SU-DHL-6 (cell line): ENCODE results near the gene CCR5AS.

Experiments
- EZH2phosphoT487 ChIP-seq: fragments of 200-600 bp; sonication (generic), shearing (Covaris generic); conservative IDR thresholded peaks from 2 replicates; pipeline ENCODE4 v1.6.1; 2018; ENCODE audit warnings: mild to moderate bottlenecking, antibody characterized with exemption, low read length, moderate library complexity, mixed read lengths
- TF ChIP-seq, protein P1 (sequence below): fragments of 200-600 bp; sonication (generic); IDR thresholded peaks from one replicate; pipeline ENCODE4 v1.5.1; 2017; ENCODE audit warnings: antibody characterized with exemption, mild to moderate bottlenecking, low read length, moderate library complexity; ENCODE audit not compliant: insufficient read depth, poor library complexity, severe bottlenecking

DNA sequence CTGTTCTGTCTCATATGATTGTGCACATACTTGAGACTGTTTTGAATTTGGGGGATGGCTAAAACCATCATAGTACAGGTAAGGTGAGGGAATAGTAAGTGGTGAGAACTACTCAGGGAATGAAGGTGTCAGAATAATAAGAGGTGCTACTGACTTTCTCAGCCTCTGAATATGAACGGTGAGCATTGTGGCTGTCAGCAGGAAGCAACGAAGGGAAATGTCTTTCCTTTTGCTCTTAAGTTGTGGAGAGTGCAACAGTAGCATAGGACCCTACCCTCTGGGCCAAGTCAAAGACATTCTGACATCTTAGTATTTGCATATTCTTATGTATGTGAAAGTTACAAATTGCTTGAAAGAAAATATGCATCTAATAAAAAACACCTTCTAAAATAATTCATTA, 31.1 kb downstream of the CCR5AS start:
- TF ChIP-seq, protein P1, sequence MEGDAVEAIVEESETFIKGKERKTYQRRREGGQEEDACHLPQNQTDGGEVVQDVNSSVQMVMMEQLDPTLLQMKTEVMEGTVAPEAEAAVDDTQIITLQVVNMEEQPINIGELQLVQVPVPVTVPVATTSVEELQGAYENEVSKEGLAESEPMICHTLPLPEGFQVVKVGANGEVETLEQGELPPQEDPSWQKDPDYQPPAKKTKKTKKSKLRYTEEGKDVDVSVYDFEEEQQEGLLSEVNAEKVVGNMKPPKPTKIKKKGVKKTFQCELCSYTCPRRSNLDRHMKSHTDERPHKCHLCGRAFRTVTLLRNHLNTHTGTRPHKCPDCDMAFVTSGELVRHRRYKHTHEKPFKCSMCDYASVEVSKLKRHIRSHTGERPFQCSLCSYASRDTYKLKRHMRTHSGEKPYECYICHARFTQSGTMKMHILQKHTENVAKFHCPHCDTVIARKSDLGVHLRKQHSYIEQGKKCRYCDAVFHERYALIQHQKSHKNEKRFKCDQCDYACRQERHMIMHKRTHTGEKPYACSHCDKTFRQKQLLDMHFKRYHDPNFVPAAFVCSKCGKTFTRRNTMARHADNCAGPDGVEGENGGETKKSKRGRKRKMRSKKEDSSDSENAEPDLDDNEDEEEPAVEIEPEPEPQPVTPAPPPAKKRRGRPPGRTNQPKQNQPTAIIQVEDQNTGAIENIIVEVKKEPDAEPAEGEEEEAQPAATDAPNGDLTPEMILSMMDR: no peak
- no peak for TF ChIP-seq EZH2phosphoT487
